Vagina (tissue), 2 donors: ENCODE results near the gene DPF3.

Experiments used
- POLR2AphosphoS5 ChIP-seq, 2 donors: sonication (generic); formaldehyde crosslinking; IDR thresholded peaks; one replicate each; pipeline ENCODE4 v1.9.0; 2017; ENCODE audit warnings: antibody characterized with exemption in 2 of 2, mild to moderate bottlenecking in 2 of 2, low read depth in 1 of 2; ENCODE audit not compliant: insufficient read depth in 1 of 2
- TF ChIP-seq, protein P1 (sequence below), 3 experiments: fragments of 450-650 bp in 2 of 3; fragments of 200-600 bp in 1 of 3; sonication (generic) in 1 of 3; IDR thresholded peaks; one replicate each; pipeline ENCODE4 v1.5.1; 2017 to 2019; ENCODE audit warnings: antibody characterized with exemption in 3 of 3, mild to moderate bottlenecking in 2 of 3, moderate library complexity in 2 of 3

DNA sequence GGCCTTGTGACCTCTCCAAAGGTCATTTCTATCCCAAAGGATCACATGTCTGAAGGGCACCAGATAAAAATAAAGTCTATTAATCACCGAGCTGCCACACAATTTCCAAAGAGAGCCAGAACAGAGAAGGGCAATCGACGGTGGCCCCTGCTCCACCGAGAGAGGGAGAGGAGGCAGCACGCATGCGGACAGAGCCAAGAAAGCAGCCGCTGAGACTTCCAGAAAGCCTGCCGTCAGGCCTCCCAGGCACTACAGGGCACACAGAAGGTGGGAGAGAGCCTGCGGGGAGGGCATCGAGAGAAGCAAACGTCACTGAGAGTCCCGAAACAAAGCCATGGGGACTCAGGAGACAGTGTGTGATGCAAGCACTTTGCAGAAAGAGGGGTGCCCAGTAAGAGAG is 182.0 kb downstream of the DPF3 start:
- TF ChIP-seq, protein P1, sequence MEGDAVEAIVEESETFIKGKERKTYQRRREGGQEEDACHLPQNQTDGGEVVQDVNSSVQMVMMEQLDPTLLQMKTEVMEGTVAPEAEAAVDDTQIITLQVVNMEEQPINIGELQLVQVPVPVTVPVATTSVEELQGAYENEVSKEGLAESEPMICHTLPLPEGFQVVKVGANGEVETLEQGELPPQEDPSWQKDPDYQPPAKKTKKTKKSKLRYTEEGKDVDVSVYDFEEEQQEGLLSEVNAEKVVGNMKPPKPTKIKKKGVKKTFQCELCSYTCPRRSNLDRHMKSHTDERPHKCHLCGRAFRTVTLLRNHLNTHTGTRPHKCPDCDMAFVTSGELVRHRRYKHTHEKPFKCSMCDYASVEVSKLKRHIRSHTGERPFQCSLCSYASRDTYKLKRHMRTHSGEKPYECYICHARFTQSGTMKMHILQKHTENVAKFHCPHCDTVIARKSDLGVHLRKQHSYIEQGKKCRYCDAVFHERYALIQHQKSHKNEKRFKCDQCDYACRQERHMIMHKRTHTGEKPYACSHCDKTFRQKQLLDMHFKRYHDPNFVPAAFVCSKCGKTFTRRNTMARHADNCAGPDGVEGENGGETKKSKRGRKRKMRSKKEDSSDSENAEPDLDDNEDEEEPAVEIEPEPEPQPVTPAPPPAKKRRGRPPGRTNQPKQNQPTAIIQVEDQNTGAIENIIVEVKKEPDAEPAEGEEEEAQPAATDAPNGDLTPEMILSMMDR (IDR thresholded peaks at IDR 0.05): no peak
- TF ChIP-seq POLR2AphosphoS5 (IDR thresholded peaks at IDR 0.05; ENCODE audit: insufficient read depth in 1 of 2, low read depth in 1 of 2): no peak
